ENCODE data around the gene MCU. TPM values are rescaled to one million over a fixed set of nuclear protein-coding genes. Genes with fewer than 3 reads are reported as not detected.

Gene MCU
- total and polyA plus RNA-seq, 2 of the 8 experiments (the other 6 are each of a cell fraction or from before 2014, with no cell fraction given): 51.6 to 62.2 TPM

DNA sequence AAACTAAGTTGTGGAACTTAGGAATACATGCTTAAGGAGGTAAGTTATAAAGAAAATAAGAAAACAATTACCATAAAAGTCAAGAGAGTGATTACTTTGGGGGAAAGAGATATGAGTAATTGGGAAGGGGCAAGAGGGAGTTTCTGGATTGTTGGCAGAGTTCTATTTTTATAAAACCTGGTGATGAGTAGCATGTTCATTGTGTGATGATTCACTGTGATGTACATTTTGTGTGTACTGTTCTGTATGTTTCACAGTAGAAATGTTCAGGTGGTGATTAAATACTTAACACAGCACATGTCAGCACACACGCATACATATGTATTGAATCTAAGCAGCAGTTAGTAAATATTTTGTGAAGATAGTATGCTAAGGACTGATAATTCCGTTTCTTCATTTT lies 191.9 kb downstream of the MCU start:
- H4K91ac ChIP-seq (replicated peaks; ENCODE audit: insufficient read length, low read length): no peak overlapping the region
- no peak overlapping the region for H3K27ac ChIP-seq (ENCODE audit: low read depth, low read length)
- no peaks in the 10 kb centered on the region for H3K79me2 ChIP-seq (ENCODE audit: control insufficient read depth in 1 of 2, insufficient read depth in 2 of 2, low read length in 2 of 2)
- no peak overlapping the region for H2BK5ac ChIP-seq (ENCODE audit: low read depth, low read length)
- H3K56ac ChIP-seq (replicated peaks; ENCODE audit: insufficient read length, low read depth, low read length): no peak overlapping the region
- no peak overlapping the region for H2BK12ac ChIP-seq (ENCODE audit: low read depth, low read length)
- no peaks in the 10 kb centered on the region for H3K27me3 ChIP-seq (replicated peaks in 1 of 4; ENCODE audit: control insufficient read depth in 3 of 4, extremely low read depth in 1 of 4, insufficient read depth in 3 of 4, low read length in 3 of 4)
- H3K36me3 ChIP-seq (ENCODE audit: control insufficient read depth in 2 of 4, insufficient read depth in 4 of 4, low read length in 3 of 4): peaks cover 0 to 27% (median 8%) of the 10 kb centered on the region in 4 experiments; a peak in 4 of 8 replicates
- ChIA-PET POLR2A (ENCODE audit: partially characterized antibody) (interaction anchor here (0.6 kb wide), 1 partner anchor 15 kb away, joined by 3 read pairs; no protein-coding TSS in a partner anchor), CTCF (ENCODE audit: partially characterized antibody) (no interaction called here)
- DNase-seq (ENCODE audit: low read depth in 1 of 2, low spot score in 2 of 2): no peak
- H3K4me3 ChIP-seq (ENCODE audit: extremely low read depth in 1 of 4, insufficient read depth in 2 of 4, low read depth in 3 of 4, low read length in 4 of 4): no peak overlapping the region
- no peak overlapping the region for H3K14ac ChIP-seq (ENCODE audit: insufficient read length)
- H3K23me2 ChIP-seq (ENCODE audit: low read depth, low read length): no peaks in the 10 kb centered on the region
- no peaks in the 10 kb centered on the region for H3K79me1 ChIP-seq (ENCODE audit: low read depth, low read length)
- H2AFZ ChIP-seq (ENCODE audit: low read length): no peak overlapping the region
- no peak overlapping the region for H4K5ac ChIP-seq (ENCODE audit: insufficient read length, low read depth, low read length)
- H4K8ac ChIP-seq (ENCODE audit: extremely low read depth, insufficient read depth, low read length): no peak overlapping the region
- peaks cover 3 to 17% (median 11%) of the 10 kb centered on the region in 4 experiments for H3K4me1 ChIP-seq (replicated peaks in 1 of 4; ENCODE audit: control insufficient read depth in 3 of 4, insufficient read depth in 4 of 4, low read length in 3 of 4)
- no peak overlapping the region for H2BK15ac ChIP-seq (ENCODE audit: low read length)
- no peak overlapping the region for H2AK5ac ChIP-seq (ENCODE audit: low read depth, low read length)
- no peak overlapping the region for H2BK120ac ChIP-seq (replicated peaks; ENCODE audit: low read depth, low read length)
- no peaks in the 10 kb centered on the region for H4K20me1 ChIP-seq (replicated peaks in 1 of 2; ENCODE audit: control insufficient read depth in 1 of 2, insufficient read depth in 2 of 2, low read length in 2 of 2)
- H3K4ac ChIP-seq (replicated peaks; ENCODE audit: insufficient read length, low read depth, low read length): no peak overlapping the region
- no peak for FAIRE-seq
- H3K18ac ChIP-seq (ENCODE audit: extremely low read depth, low read length): no peak overlapping the region
- H3K4me2 ChIP-seq (ENCODE audit: insufficient read depth in 1 of 2, low read depth in 2 of 2, low read length in 2 of 2): no peak overlapping the region
- no peak overlapping the region for H3K23ac ChIP-seq (ENCODE audit: insufficient read length)
- no peaks in the 10 kb centered on the region for H3K9me3 ChIP-seq (ENCODE audit: insufficient read depth in 2 of 2, low read depth in 1 of 2, low read length in 1 of 2)
- 85% methylated on average over 2 of the region's 2 CpGs; no CpG with 5 or more reads in 1 of the 2 experiments for WGBS, 2 experiments (ENCODE audit: extremely low coverage in 1 of 2, insufficient coverage in 1 of 2, insufficient read length in 1 of 2, insufficient replicate concordance in 2 of 2, low coverage in 1 of 2, low lambda C conversion rate in 2 of 2, missing lambda C conversion rate in 1 of 2)
- H3K9ac ChIP-seq (replicated peaks in 1 of 4; ENCODE audit: extremely low read depth in 1 of 4, low read depth in 3 of 4, low read length in 3 of 4): no peak overlapping the region
- no peak for TF ChIP-seq CEBPB (IDR thresholded peaks at IDR 0.05; ENCODE audit: low read depth, low read length)
- no peak for TF ChIP-seq BRCA1 (IDR thresholded peaks at IDR 0.05; ENCODE audit: low read depth, low read length)
- TF ChIP-seq, protein P1, sequence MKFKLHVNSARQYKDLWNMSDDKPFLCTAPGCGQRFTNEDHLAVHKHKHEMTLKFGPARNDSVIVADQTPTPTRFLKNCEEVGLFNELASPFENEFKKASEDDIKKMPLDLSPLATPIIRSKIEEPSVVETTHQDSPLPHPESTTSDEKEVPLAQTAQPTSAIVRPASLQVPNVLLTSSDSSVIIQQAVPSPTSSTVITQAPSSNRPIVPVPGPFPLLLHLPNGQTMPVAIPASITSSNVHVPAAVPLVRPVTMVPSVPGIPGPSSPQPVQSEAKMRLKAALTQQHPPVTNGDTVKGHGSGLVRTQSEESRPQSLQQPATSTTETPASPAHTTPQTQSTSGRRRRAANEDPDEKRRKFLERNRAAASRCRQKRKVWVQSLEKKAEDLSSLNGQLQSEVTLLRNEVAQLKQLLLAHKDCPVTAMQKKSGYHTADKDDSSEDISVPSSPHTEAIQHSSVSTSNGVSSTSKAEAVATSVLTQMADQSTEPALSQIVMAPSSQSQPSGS (IDR thresholded peaks at IDR 0.05; ENCODE audit: low read length): no peak
- no peak for TF ChIP-seq TBP (IDR thresholded peaks at IDR 0.05; ENCODE audit: low read depth, low read length)
- TF ChIP-seq SP2 (IDR thresholded peaks at IDR 0.05; ENCODE audit: low read length): no peak
- no peak for TF ChIP-seq CBX8 (IDR thresholded peaks at IDR 0.05; ENCODE audit: borderline replicate concordance, low read depth, low read length)
- no peak for TF ChIP-seq POLR2A (IDR thresholded peaks at IDR 0.05; ENCODE audit: control extremely low read depth in 1 of 2, low read depth in 2 of 2, low read length in 2 of 2)
- no peak for TF ChIP-seq CHD2 (IDR thresholded peaks at IDR 0.05; ENCODE audit: low read length)
- no peak overlapping the region for H2BK20ac ChIP-seq (ENCODE audit: low read length)
